GM13977 (cell line): ENCODE measurements around the gene HSD17B10.
"Not testable (repeated sequence)": the region's sequence is repeated elsewhere in the genome, so short reads cannot be mapped to it uniquely, and the experiment has no call there.

Experiments
- DNase-seq: peaks from one replicate; pipeline ENCODE4 v3.0.0; 2012; ENCODE audit warnings: low spot score
- in situ Hi-C: fragments of 300-500 bp; cut with MboI; formaldehyde crosslinking; loops from one replicate; pipeline ENCODE4 v1.12.0; 2022; ENCODE audit warnings: low sequenced_read_pairs, low pct_unique_long_range_greater_than_20kb, mixed read lengths, inconsistent platforms; ENCODE audit not compliant: unreplicated experiment
- TF ChIP-seq, protein P1 (sequence below): IDR thresholded peaks from 2 replicates; pipeline ENCODE4 v1.5.1; 2012; ENCODE audit warnings: mild to moderate bottlenecking, control low read depth; ENCODE audit not compliant: insufficient read depth; ENCODE audit errors: extremely low read depth, missing control alignments

The HSD17B10 gene

DNA sequence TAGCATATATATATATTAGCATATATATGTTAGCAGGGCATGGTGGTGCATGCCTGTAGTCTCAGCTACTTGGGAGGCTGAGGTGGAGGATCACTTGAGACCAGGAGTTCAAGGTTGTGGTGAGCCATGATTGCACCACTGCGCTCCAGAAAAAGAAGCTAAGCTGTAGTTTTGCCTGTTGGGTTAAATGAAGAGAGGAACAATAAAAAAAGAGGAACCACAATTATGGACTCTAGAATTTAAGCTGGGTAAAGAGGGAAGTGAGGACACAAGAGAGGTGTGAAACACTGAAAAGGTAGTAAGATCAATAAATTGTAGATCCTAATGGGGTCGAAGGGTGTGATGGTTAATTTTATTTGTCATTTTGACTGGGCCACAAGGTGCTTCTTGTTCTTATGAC, 40.5 kb upstream of the HSD17B10 start:
- in situ Hi-C loops = no loop called here
- TF ChIP-seq, protein P1, sequence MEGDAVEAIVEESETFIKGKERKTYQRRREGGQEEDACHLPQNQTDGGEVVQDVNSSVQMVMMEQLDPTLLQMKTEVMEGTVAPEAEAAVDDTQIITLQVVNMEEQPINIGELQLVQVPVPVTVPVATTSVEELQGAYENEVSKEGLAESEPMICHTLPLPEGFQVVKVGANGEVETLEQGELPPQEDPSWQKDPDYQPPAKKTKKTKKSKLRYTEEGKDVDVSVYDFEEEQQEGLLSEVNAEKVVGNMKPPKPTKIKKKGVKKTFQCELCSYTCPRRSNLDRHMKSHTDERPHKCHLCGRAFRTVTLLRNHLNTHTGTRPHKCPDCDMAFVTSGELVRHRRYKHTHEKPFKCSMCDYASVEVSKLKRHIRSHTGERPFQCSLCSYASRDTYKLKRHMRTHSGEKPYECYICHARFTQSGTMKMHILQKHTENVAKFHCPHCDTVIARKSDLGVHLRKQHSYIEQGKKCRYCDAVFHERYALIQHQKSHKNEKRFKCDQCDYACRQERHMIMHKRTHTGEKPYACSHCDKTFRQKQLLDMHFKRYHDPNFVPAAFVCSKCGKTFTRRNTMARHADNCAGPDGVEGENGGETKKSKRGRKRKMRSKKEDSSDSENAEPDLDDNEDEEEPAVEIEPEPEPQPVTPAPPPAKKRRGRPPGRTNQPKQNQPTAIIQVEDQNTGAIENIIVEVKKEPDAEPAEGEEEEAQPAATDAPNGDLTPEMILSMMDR = no peak
- no peak for DNase-seq

DNA sequence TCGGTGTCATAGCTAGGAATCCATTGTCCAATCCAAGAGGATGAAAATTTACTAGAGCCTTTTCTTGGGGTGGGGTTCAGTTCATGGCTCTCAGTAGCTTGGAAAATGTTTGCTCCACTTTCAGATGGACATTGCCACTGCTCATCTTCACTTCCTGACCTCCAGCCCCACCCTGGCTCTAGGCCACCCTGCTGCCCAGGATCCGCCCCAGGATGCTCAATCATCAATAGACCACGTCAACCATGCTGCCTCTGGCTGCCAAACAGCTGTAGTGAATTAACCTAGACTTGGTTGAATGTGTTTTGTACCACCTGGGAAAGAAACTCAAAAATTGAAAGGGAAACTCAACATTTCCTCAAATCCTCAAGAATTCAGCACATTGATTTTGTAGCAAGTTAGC, 37.2 kb upstream of the HSD17B10 start:
- in situ Hi-C loops = no loop called here
- no peak for DNase-seq
- TF ChIP-seq, protein P1 = no peak

GRCh38 chrX:53468659-53469058, 34.5 kb upstream of the HSD17B10 start:
- DNase-seq, in situ Hi-C loops: not testable (repeated sequence)

GRCh38 chrX:53458082-53458481, 23.9 kb upstream of the HSD17B10 start:
- TF ChIP-seq, protein P1 = no peak
- in situ Hi-C loops = no loop called here
- DNase-seq = no peak

DNA sequence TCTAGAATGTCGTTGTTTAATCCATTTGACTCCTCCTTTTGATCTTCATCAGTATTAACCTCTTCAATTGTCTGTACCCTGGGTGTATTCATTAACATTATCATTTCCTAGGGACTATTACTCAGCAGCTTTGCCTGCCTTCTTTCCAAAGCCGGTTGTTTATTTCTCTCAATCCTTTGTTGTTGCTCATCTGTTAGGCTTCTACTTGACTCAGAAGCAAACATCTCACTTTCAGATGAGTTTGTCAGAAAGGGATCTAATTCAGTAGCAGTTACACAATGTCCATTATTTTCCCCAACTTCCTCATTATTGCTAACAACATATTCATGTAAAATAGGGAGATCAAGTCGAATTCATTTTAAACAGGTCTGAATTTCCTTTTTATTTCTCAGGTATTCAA, 22.1 kb upstream of the HSD17B10 start:
- no peak for DNase-seq
- TF ChIP-seq, protein P1 = no peak
- in situ Hi-C loops = no loop called here

DNA sequence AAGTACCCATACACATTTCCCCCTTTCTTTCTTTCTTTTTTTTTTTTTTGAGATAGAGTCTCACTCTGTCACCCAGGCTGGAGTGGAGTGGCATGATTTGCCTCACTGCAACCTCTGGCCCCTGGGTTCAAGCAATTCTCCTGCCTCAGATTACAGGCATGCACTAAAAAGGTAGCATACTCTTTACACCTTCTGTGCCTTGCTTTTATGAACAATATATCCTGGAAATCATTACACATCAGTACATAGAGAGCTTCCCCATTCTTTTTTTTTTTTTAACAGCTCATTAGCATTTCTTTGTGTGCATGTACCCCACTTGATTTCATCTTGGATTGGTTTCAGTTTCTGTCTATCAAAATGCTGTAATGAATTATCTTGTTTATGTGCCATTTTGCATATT, 18.6 kb upstream of the HSD17B10 start:
- TF ChIP-seq, protein P1 = no peak
- in situ Hi-C loops = no loop called here
- DNase-seq = no peak

DNA sequence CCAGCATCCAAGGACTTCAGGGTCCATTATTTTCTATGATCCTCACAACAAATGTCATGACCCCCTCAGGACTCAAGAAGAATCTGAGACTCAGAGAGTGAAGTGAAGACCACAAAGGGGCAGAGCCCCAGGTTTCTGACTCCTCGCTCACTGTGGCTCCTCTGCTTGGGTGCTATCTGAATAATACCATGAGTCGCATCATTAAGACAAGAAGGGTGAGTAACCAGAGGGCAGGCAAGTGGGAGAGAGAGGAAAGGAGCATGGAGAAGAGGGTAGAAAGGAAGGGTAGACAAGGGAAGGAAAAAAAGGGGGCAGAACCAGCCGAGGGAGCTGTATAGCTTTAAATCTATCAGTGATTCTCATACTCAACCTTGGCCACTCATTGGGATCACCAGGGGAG, 15.5 kb upstream of the HSD17B10 start:
- TF ChIP-seq, protein P1 = no peak
- no peak for DNase-seq
- in situ Hi-C loops = loop anchor here (10.0 kb wide), 1 partner anchor 135 kb away; no protein-coding TSS in a partner anchor
